ENCODE data around the gene KCNQ1. TPM values are rescaled to one million over a fixed set of nuclear protein-coding genes. Genes with fewer than 3 reads are reported as not detected.

KCNQ1 gene
- total and polyA plus RNA-seq, 5 experiments from 2014 or later: 8.7 to 25.1 (median 22.9) TPM

DNA sequence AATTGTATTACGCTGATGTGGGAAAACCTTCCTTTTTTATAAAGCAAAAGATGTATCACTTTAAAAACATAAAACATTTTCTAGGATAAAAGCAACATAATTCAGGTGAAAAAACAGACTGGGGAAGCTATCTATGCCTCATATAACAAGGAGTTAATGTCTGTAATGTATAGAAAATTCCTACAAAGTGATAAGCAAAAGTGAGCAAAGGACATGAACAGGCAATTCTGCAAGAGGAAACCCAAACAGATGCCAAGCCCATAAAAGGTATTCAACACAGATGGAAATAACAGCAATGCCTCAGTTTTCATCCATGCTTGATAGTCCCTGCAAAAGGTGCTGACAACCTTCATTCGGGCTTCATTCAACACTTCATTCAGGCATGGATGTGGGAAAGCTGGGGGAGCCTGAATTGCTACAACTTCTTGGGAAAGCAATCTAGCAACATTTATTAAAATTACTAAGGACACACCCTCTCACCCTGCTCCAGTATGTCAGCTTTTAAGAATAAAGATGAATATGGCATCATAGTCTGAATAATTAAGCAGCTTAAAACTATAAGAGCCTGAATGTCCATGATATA is 215.6 kb downstream of the KCNQ1 start:
- peaks cover 22 to 53% (median 52%) of the 10 kb centered on the region in 3 donors for H3K36me3 Mint-ChIP-seq

DNA sequence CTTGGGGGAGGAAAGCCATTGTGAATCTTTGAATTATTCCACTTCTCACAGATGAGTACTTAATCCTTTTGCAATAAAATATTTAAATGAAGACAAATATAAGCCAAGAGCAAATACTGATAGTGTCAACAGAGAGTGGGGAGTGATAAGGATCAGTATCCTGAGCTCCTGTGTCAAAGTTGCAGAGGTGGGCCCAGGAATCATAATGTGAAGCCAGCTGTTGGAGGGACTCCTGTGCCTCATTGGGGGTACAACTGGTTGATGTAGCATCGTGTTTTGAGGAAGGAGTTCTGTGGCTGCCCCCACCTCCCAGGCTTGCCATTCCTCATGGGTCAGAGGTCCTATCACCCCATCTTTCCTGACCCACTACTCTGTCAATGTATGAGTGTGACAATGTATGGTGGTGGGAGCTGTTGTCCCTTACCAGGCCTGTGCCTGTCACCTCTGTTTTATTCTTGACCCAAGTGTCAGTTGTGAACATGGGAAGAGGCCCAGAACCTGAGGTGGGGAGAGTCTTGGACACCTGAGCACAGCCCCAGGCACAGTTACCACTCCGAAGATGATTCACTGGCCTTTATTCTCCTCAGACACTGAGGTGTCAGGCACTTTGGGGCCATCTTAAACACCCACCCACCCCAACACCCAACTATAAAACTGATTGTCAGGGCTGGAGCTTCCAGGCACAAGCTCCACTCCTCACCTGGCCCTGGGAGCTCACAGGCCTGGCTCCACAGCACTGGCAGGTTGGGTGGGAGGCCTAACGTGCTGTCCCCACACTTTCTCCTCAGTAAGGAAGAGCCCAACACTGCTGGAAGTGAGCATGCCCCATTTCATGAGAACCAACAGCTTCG is 216.6 kb downstream of the KCNQ1 start:
- ATAC-seq (no peak), DNase-seq (no peak)
- H3K27me3 Mint-ChIP-seq: no peaks in the 10 kb centered on the region
- H3K4me1 Mint-ChIP-seq: peaks cover 0 to 8% (median 3%) of the 10 kb centered on the region in 4 donors
- H3K36me3 Mint-ChIP-seq: peaks cover 17 to 55% (median 54%) of the 10 kb centered on the region in 3 donors
- H3K27ac Mint-ChIP-seq: peak overlapping the region in 1 of 10 donors; percentile 15
- H3K9me3 Mint-ChIP-seq: peaks cover 0 to 11% (median 3%) of the 10 kb centered on the region in 9 donors
- H3K4me3 Mint-ChIP-seq: no peak overlapping the region
- POLR2A ChIA-PET: interaction anchor here (0.6 kb wide), 1 partner anchor 210 kb away, joined by 3 read pairs; no protein-coding TSS in a partner anchor

More for the DNA sequence above, 215.6 kb downstream of the KCNQ1 start:
- POLR2A ChIA-PET: no interaction called here
- H3K27ac Mint-ChIP-seq: no peak overlapping the region
- DNase-seq (no peak), ATAC-seq (no peak)
- peaks cover 2 to 12% (median 10%) of the 10 kb centered on the region in 4 donors for H3K4me1 Mint-ChIP-seq
- H3K4me3 Mint-ChIP-seq: no peak overlapping the region
- H3K9me3 Mint-ChIP-seq: peaks cover 0 to 11% (median 3%) of the 10 kb centered on the region in 9 donors
- H3K27me3 Mint-ChIP-seq: no peaks in the 10 kb centered on the region

GRCh38 chr11:2662024-2662312 is 217.2 kb downstream of the KCNQ1 start:
- DNase-seq (no peak), ATAC-seq (no peak)
- Mint-ChIP-seq H3K27me3 (no peaks in the 10 kb centered on the region), H3K4me3 (no peak overlapping the region), H3K27ac (no peak overlapping the region), H3K36me3 (peaks cover 15 to 54% (median 53%) of the 10 kb centered on the region in 3 donors), H3K9me3 (peaks cover 0 to 11% (median 3%) of the 10 kb centered on the region in 9 donors), H3K4me1 (peaks cover 0 to 7% (median under 1%) of the 10 kb centered on the region in 4 donors)
- POLR2A ChIA-PET: no interaction called here

DNA sequence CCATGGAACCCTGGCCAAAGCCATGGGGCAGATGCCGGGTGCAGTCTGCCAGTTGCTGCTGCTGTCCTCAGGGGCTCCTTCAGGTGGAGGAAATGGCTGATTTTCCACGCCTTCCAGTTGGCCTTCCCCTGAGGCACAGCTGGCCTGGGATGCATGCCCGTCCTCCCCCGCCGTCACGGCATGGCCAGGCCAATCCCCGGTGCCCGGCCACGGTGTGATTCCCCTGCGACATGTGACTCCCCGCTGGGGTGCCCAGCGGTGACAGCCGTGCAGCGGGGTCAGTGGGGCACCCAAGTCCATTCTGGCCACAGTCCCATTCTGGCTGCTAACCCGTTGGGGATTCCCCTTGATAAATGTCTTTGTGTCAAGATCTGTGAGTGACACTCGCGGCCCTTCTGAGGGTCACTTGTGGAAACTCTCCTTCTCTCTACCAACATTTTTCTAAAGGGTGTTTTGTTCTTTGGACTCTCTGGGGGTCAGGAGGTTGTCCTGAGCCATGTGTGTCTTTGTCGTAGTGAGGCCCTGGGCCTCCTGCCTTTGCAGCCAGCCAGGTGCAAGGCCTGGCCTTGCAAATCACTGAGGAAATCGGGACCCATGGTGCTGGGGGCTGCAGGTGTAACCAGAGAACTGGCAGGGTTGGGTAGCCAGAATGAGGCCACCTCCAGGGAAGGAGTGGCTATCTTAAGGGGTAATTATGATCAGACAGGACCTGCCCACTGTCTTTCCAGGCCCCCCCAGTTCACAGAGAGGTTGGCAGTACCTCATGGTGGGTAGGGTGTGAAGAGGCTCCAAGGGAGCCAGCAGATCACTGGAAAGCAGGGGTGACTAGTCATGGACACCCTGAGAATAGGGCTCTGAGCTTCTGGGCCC is 217.9 kb downstream of the KCNQ1 start:
- Mint-ChIP-seq H3K27ac (no peak overlapping the region), H3K36me3 (peaks cover 15 to 47% (median 46%) of the 10 kb centered on the region in 3 donors), H3K27me3 (no peaks in the 10 kb centered on the region), H3K4me1 (peaks cover 0 to 5% (median under 1%) of the 10 kb centered on the region in 4 donors), H3K4me3 (no peak overlapping the region), H3K9me3 (peaks cover 0 to 11% (median 3%) of the 10 kb centered on the region in 9 donors)
- no peak for ATAC-seq
- DNase-seq: no peak
- POLR2A ChIA-PET: no interaction called here

- no peak for DNase-seq
- POLR2A ChIA-PET: no interaction called here
- Mint-ChIP-seq H3K9me3 (peaks cover 0 to 11% (median 3%) of the 10 kb centered on the region in 9 donors), H3K27ac (no peak overlapping the region), H3K4me3 (no peak overlapping the region), H3K36me3 (peaks cover 15 to 44% (median 42%) of the 10 kb centered on the region in 3 donors), H3K4me1 (peaks cover 0 to 5% (median under 1%) of the 10 kb centered on the region in 4 donors), H3K27me3 (no peaks in the 10 kb centered on the region)
- ATAC-seq: no peak
Measured at GRCh38 chr11:2663506-2663905, 218.7 kb downstream of the KCNQ1 start.

DNA sequence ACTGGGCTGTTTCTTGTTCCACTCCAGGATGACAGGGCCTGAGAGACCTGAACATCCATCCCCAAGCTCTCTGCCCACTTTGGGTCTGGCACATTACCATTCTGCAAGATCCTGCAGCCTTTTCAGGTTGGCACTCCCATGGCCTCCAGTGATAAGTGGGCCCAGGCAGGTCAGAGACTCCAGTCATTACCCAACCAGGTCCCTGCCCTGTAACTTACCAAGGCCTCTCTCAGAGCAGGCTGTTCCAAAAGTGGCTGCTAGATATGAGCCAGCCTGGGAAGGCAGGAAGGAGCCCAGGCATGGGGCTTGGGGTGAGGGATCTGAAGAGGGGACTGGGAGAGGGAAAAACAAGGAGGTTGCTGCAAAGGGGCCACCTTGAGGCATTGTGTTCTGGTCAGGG is 219.1 kb downstream of the KCNQ1 start:
- ATAC-seq: no peak
- Mint-ChIP-seq H3K27ac (peak overlapping the region in 1 of 10 donors; percentile 67), H3K4me1 (peaks cover 0 to 2% (median 0%) of the 10 kb centered on the region in 4 donors), H3K4me3 (no peak overlapping the region), H3K27me3 (no peaks in the 10 kb centered on the region), H3K9me3 (peaks cover 0 to 9% (median 2%) of the 10 kb centered on the region in 9 donors), H3K36me3 (peaks cover 12 to 40% (median 40%) of the 10 kb centered on the region in 3 donors)
- no peak for DNase-seq
- POLR2A ChIA-PET: no interaction called here

DNA sequence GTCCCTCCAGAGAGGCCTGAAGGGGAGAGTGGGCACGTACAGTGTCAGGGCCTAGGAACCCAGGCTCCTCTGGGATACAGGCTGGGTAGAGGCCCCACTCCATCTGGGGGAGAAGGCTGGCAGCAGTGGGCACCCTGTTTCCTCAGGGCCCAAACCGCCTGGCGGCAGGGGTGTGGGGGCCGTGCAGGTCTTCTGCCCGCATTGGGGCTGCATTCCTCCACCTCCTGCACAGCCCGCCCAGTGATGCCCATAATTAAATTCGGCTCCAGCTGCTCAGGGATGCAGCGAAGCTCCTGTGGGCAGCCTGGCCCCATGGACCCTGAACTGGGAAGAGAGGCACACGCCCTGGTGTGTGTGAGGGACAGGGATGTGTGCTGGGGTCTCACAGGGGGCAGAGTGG is 219.6 kb downstream of the KCNQ1 start:
- H3K4me3 Mint-ChIP-seq: no peak overlapping the region
- ATAC-seq (no peak), DNase-seq (no peak)
- no peaks in the 10 kb centered on the region for H3K27me3 Mint-ChIP-seq
- H3K4me1 Mint-ChIP-seq: peaks cover 0 to 1% (median 0%) of the 10 kb centered on the region in 4 donors
- peaks cover 7 to 35% (median 35%) of the 10 kb centered on the region in 3 donors for H3K36me3 Mint-ChIP-seq
- peaks cover 0 to 5% (median 0%) of the 10 kb centered on the region in 9 donors for H3K9me3 Mint-ChIP-seq
- H3K27ac Mint-ChIP-seq: peak overlapping the region in 1 of 10 donors; percentile 67
- POLR2A ChIA-PET: no interaction called here

- ATAC-seq (no peak), DNase-seq (peak in 1 of 10 donors; percentile 13)
- POLR2A ChIA-PET: no interaction called here
- no peak overlapping the region for H3K4me3 Mint-ChIP-seq
- H3K27me3 Mint-ChIP-seq: no peaks in the 10 kb centered on the region
- peaks cover 0 to 4% (median 0%) of the 10 kb centered on the region in 4 donors for H3K4me1 Mint-ChIP-seq
- peaks cover 0 to 5% (median 0%) of the 10 kb centered on the region in 9 donors for H3K9me3 Mint-ChIP-seq
- no peak overlapping the region for H3K27ac Mint-ChIP-seq
- H3K36me3 Mint-ChIP-seq: peaks cover 5 to 33% (median 30%) of the 10 kb centered on the region in 3 donors
Measured at GRCh38 chr11:2664791-2665525, 220.2 kb downstream of the KCNQ1 start.

DNA sequence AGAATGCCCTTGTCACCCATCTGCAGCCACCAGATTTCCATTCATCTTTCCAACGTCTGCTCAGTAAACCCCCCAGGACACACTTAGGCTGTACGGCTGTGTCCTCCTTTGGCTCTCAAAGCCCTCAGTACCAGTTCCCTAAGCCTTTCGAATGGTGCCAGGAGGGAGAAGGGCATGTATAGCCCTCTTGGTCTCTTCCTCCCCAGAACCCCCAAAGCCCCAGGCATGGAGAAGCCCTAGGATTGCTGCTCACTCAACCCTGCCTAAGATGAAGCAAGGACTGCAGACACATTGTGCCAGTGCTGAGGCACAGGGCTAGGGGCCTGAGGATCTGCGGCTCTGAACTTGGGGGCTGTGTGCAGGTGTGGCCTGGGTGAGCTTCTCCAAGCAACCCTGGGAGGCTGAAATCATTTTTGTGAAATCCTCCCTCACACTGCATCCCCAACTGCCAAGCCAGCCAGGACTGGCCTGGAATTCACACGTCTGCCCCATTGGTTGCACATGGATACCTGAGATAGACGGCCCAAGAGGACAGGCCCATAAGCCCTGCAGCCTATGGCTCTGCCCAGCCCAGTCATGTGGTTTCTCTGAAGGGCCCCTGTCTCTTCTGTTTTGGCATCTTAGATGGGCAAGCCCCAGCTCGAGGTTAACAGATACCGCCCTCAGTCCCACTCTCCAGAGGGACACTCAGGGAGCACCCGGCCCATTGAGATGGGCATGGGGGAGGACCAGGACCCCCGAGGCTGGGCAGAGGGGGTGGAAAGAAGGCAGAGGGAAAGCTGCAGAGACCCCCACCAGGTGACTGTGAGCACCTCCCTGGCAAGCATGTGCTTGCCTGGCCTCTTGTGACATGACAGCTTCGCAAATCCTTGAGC is 221.0 kb downstream of the KCNQ1 start:
- DNase-seq (peak in 1 of 10 donors; percentile 13), ATAC-seq (no peak)
- no peak overlapping the region for H3K4me3 Mint-ChIP-seq
- no peaks in the 10 kb centered on the region for H3K27me3 Mint-ChIP-seq
- peaks cover 0 to 26% (median 21%) of the 10 kb centered on the region in 3 donors for H3K36me3 Mint-ChIP-seq
- H3K27ac Mint-ChIP-seq: no peak overlapping the region
- POLR2A ChIA-PET: no interaction called here
- peaks cover 0 to 3% (median 0%) of the 10 kb centered on the region in 9 donors for H3K9me3 Mint-ChIP-seq
- peaks cover 0 to 4% (median under 1%) of the 10 kb centered on the region in 4 donors for H3K4me1 Mint-ChIP-seq

DNA sequence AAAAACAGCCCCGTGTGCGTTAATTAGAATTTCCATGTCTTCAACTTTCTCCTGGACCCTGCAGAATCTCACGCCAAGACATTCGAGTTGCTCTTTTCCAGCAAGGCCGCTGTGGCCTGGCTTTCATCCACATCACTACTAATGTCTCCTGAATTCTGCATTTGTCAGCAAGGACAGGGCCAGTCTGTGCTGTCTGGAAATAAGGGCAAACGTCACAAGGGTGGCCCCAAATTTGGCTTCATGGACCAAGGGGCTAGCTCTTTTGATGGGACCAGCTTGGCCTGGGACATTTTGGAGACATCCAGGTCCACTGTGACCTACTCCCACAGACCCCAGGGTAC is 221.6 kb downstream of the KCNQ1 start:
- POLR2A ChIA-PET: interaction anchor here (0.6 kb wide), 1 partner anchor 1739 kb away, joined by 3 read pairs; no protein-coding TSS in a partner anchor
- Mint-ChIP-seq H3K27ac (no peak overlapping the region), H3K36me3 (peaks cover 0 to 26% (median 21%) of the 10 kb centered on the region in 3 donors), H3K27me3 (no peaks in the 10 kb centered on the region), H3K9me3 (peaks cover 0 to 3% (median 0%) of the 10 kb centered on the region in 9 donors), H3K4me1 (peaks cover 0 to 6% (median under 1%) of the 10 kb centered on the region in 4 donors), H3K4me3 (no peak overlapping the region)
- ATAC-seq (no peak), DNase-seq (peak in 1 of 10 donors; percentile 8)

Measured in naive thymus-derived CD8-positive, alpha-beta T cell (primary cell).